ENCODE measurements around the gene FNTB. TPM values are rescaled to one million over a fixed set of nuclear protein-coding genes. Genes with fewer than 3 reads are reported as not detected.

The FNTB gene
- total RNA-seq, 2 experiments from 2014 or later = 7.5 to 7.9 TPM

DNA sequence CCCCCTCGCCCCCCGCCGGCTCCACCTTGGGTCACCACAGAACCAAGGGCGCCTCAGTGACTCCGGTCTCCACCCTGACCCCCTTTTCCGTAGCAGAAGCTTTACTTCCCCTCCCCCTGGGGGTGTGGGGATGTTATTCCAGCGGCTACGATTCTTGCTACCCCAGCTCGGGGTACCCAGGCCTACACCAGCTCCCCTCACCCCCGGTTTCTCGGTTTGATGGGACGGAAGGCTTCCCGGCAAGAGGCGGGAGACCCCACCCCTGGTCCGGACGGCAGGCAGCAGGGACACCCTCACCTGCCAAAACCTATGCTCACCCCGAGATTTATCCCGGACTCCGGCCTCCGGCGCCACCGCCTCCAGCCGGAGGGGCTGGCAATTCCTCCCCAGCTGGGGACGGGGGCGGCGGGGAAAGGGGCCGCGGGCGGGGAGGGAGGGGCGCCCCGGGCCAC is 15.2 kb upstream of the FNTB start:
- H3K4me3 Mint-ChIP-seq = peak overlapping the region; percentile 86
- peak overlapping the region; percentile 16 for H3K27ac Mint-ChIP-seq
- Histone ChIP-seq H3K36me3 (ENCODE audit: insufficient read depth, low read length) (no peaks in the 10 kb centered on the region), H3K4me1 (ENCODE audit: insufficient read depth, low read length) (peaks cover 19% of the 10 kb centered on the region), H3K4me3 (ENCODE audit: low read length) (peak overlapping the region; percentile 62), H3K9me3 (ENCODE audit: control insufficient read depth in 1 of 2, insufficient read depth in 1 of 2, low read length in 2 of 2) (no peaks in the 10 kb centered on the region), H3K27me3 (ENCODE audit: control insufficient read depth in 1 of 2, insufficient read depth in 2 of 2, low read length in 2 of 2) (no peaks in the 10 kb centered on the region), H3K27ac (ENCODE audit: low read depth in 1 of 2, low read length in 2 of 2) (no peak overlapping the region)
- no peak for ATAC-seq (ENCODE audit: poor library complexity)
- TF ChIP-seq, protein P1, sequence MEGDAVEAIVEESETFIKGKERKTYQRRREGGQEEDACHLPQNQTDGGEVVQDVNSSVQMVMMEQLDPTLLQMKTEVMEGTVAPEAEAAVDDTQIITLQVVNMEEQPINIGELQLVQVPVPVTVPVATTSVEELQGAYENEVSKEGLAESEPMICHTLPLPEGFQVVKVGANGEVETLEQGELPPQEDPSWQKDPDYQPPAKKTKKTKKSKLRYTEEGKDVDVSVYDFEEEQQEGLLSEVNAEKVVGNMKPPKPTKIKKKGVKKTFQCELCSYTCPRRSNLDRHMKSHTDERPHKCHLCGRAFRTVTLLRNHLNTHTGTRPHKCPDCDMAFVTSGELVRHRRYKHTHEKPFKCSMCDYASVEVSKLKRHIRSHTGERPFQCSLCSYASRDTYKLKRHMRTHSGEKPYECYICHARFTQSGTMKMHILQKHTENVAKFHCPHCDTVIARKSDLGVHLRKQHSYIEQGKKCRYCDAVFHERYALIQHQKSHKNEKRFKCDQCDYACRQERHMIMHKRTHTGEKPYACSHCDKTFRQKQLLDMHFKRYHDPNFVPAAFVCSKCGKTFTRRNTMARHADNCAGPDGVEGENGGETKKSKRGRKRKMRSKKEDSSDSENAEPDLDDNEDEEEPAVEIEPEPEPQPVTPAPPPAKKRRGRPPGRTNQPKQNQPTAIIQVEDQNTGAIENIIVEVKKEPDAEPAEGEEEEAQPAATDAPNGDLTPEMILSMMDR (IDR thresholded peaks at IDR 0.05) = no peak
- no peaks in the 10 kb centered on the region for H3K36me3 Mint-ChIP-seq (ENCODE audit: low read depth)
- intact Hi-C loops (cut with DNase I, micrococcal nuclease) = no loop called here
- no peak for DNase-seq
- ChIA-PET POLR2A (interaction anchor here (1.1 to 3.1 kb wide), 4 partner anchors 10 to 57 kb away, joined by 3 to 17 read pairs (median 4); partner anchors contain the start of genes CHURC1 and FNTB), CTCF (no interaction called here)
- H3K4me1 Mint-ChIP-seq (ENCODE audit: low read depth) = peaks cover 28% of the 10 kb centered on the region
- no peaks in the 10 kb centered on the region for H3K27me3 Mint-ChIP-seq
- no peaks in the 10 kb centered on the region for H3K9me3 Mint-ChIP-seq

- POLR2A ChIA-PET = interaction anchor here (0.7 to 3.1 kb wide), 3 partner anchors 15 to 799 kb away, joined by 3 to 17 read pairs (median 4); partner anchors contain the start of genes CHURC1 and FNTB
- Mint-ChIP-seq H3K4me1 (ENCODE audit: low read depth) (peaks cover 28% of the 10 kb centered on the region), H3K36me3 (ENCODE audit: low read depth) (no peaks in the 10 kb centered on the region), H3K27ac (peak within 1 kb of the TSS; percentile 61), H3K27me3 (no peaks in the 10 kb centered on the region), H3K9me3 (no peaks in the 10 kb centered on the region), H3K4me3 (peak within 1 kb of the TSS; percentile 90)
- Histone ChIP-seq H3K4me1 (ENCODE audit: insufficient read depth, low read length) (peaks cover 19% of the 10 kb centered on the region), H3K27me3 (ENCODE audit: control insufficient read depth in 1 of 2, insufficient read depth in 2 of 2, low read length in 2 of 2) (no peaks in the 10 kb centered on the region), H3K27ac (ENCODE audit: low read depth in 1 of 2, low read length in 2 of 2) (no peak within 1 kb of the TSS), H3K4me3 (ENCODE audit: low read length) (peak within 1 kb of the TSS; percentile 69), H3K9me3 (ENCODE audit: control insufficient read depth in 1 of 2, insufficient read depth in 1 of 2, low read length in 2 of 2) (no peaks in the 10 kb centered on the region), H3K36me3 (ENCODE audit: insufficient read depth, low read length) (no peaks in the 10 kb centered on the region)
- intact Hi-C loops (cut with DNase I, micrococcal nuclease) = no loop called here
- ATAC-seq (ENCODE audit: poor library complexity) = peak; percentile 68
- peak in 13 of 14 experiments; percentile 8 to 72 (median 43) for DNase-seq
- TF ChIP-seq, protein P1 (IDR thresholded peaks at IDR 0.05) = no peak
- CTCF ChIA-PET = no interaction called here
These were observed 14.5 kb upstream of the FNTB start, which contains the start of gene RAB15 for GRCh38 chr14:64971943-64972791. RAB15 (minus strand) TSS chr14:64972336; CDS start chr14:64972076, 260 bp downstream.

- Histone ChIP-seq H3K4me3 (ENCODE audit: low read length) (no peak overlapping the region), H3K9me3 (ENCODE audit: control insufficient read depth in 1 of 2, insufficient read depth in 1 of 2, low read length in 2 of 2) (no peaks in the 10 kb centered on the region), H3K36me3 (ENCODE audit: insufficient read depth, low read length) (no peaks in the 10 kb centered on the region), H3K27me3 (ENCODE audit: control insufficient read depth in 1 of 2, insufficient read depth in 2 of 2, low read length in 2 of 2) (no peaks in the 10 kb centered on the region), H3K4me1 (ENCODE audit: insufficient read depth, low read length) (peaks cover 19% of the 10 kb centered on the region), H3K27ac (ENCODE audit: low read depth in 1 of 2, low read length in 2 of 2) (no peak overlapping the region)
- Mint-ChIP-seq H3K4me3 (peak overlapping the region; percentile 90), H3K27me3 (no peaks in the 10 kb centered on the region), H3K27ac (peak overlapping the region; percentile 61), H3K9me3 (no peaks in the 10 kb centered on the region), H3K36me3 (ENCODE audit: low read depth) (no peaks in the 10 kb centered on the region), H3K4me1 (ENCODE audit: low read depth) (peaks cover 28% of the 10 kb centered on the region)
- TF ChIP-seq, protein P1 (IDR thresholded peaks at IDR 0.05) = no peak
- intact Hi-C loops (cut with DNase I, micrococcal nuclease) = no loop called here
- DNase-seq = no peak
- CTCF ChIA-PET = interaction anchor here (0.7 to 1.9 kb wide), 2 partner anchors 14 to 150 kb away, joined by 3 to 6 read pairs; partner anchors contain the start of gene FNTB
- ATAC-seq (ENCODE audit: poor library complexity) = no peak
- POLR2A ChIA-PET = interaction anchor here (0.7 kb wide), 1 partner anchor 798 kb away, joined by 3 read pairs; no protein-coding TSS in a partner anchor
These were observed 13.7 kb upstream of the FNTB start for GRCh38 chr14:64973026-64973442.
